ENCODE measurements around the gene HIPK1. TPM values are rescaled to one million over a fixed set of nuclear protein-coding genes. Genes with fewer than 3 reads are reported as not detected.

The HIPK1 gene
- total and polyA plus RNA-seq, 2 experiments from 2014 or later = 8.7 to 31.6 TPM

DNA sequence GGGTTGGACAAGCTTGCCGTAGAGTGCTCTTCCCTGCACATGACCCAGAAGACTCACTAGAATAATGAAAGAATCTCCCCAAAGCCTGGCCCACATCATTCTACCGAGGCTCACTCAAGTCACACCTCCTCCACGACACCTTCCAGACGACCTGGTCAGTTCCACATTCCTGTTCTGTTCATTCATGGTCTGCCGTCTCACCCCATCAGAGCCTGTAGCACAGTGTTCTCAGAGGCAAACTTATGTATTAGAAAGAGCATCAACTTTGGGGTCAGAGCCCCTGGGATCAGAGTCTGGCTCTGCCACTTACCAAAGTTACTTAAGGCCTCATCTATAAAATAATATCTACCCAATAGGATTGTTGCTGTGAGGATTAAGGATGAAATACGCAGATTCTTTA is 57.7 kb downstream of the HIPK1 start:
- Histone ChIP-seq H3K9me2 (replicated peaks; ENCODE audit: insufficient read depth) (no peaks in the 10 kb centered on the region), H3K79me2 (peaks cover 10% of the 10 kb centered on the region), H4K20me1 (ENCODE audit: insufficient read depth, poor library complexity, severe bottlenecking) (no peaks in the 10 kb centered on the region), H3K4me1 (ENCODE audit: insufficient read depth) (peaks cover 31% of the 10 kb centered on the region), H3K27ac (no peak overlapping the region), H3K36me3 (replicated peaks; ENCODE audit: insufficient read depth, low read depth) (no peaks in the 10 kb centered on the region), H3K27me3 (no peaks in the 10 kb centered on the region), H2AFZ (no peak overlapping the region), H3K9me3 (ENCODE audit: low read depth) (no peaks in the 10 kb centered on the region), H3K4me2 (no peak overlapping the region), H3K4me3 (no peak overlapping the region)
- 86% methylated on average over 6 of the region's 6 CpGs for WGBS (ENCODE audit: low lambda C conversion rate, missing lambda C conversion rate)
- DNase-seq (ENCODE audit: low spot score) = no peak
- TF ChIP-seq CTCF (IDR thresholded peaks at IDR 0.05; ENCODE audit: poor library complexity) (no peak), EZH2 (IDR thresholded peaks at IDR 0.05; ENCODE audit: borderline replicate concordance) (no peak), EZH2phosphoT487 (IDR thresholded peaks at IDR 0.05; ENCODE audit: low read depth, severe bottlenecking, unreplicated experiment) (no peak)

DNA sequence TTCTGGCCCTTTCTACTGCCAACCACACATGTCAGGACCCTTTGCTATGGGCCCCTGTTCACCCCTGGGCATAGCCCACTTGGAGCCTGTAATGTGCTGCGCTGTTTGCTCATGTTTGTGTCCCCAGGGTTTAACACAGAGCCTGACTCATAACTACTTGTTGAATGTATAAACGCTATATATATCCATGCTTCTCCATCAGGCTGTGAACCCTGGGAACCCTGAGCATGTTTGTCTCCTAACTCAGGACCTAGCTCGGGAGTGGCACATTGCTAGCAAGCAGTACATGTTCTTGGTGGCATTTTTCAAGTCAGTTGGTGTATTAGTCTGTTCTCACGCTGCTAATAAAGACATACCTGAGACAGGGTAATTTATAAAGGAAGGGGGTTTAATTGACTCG is 58.1 kb downstream of the HIPK1 start:
- Histone ChIP-seq H3K4me2 (no peak overlapping the region), H3K9me2 (replicated peaks; ENCODE audit: insufficient read depth) (no peaks in the 10 kb centered on the region), H3K9me3 (ENCODE audit: low read depth) (no peaks in the 10 kb centered on the region), H3K27ac (no peak overlapping the region), H3K4me1 (ENCODE audit: insufficient read depth) (peaks cover 26% of the 10 kb centered on the region), H2AFZ (no peak overlapping the region), H3K4me3 (no peak overlapping the region), H3K27me3 (no peaks in the 10 kb centered on the region), H3K79me2 (peaks cover 9% of the 10 kb centered on the region), H3K36me3 (replicated peaks; ENCODE audit: insufficient read depth, low read depth) (no peaks in the 10 kb centered on the region), H4K20me1 (ENCODE audit: insufficient read depth, poor library complexity, severe bottlenecking) (no peaks in the 10 kb centered on the region)
- TF ChIP-seq EZH2 (IDR thresholded peaks at IDR 0.05; ENCODE audit: borderline replicate concordance) = no peak
- TF ChIP-seq EZH2phosphoT487 (IDR thresholded peaks at IDR 0.05; ENCODE audit: low read depth, severe bottlenecking, unreplicated experiment) = no peak
- 83% methylated on average over 5 of the region's 5 CpGs for WGBS (ENCODE audit: low lambda C conversion rate, missing lambda C conversion rate)
- DNase-seq (ENCODE audit: low spot score) = no peak

DNA sequence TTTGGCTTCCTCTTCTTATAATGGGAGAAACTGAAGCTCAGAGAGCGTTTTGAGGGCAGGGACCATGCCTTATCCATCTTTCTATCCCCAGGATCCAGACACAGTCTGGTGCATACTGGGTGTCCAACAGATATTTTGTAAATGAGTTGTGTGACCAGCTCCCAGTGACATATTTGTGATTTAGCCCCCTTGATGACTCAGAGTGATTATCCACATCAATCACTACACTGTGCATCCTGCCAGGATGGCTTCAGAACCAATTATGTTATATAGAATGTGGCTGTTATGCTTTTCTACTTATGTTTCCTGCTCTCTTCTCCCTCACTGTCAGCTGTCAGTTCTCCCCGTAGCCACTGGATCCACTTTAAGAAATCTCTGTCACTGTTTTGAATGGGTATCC is 61.4 kb downstream of the HIPK1 start:
- Histone ChIP-seq H3K4me2 (no peak overlapping the region), H4K20me1 (ENCODE audit: insufficient read depth, poor library complexity, severe bottlenecking) (no peaks in the 10 kb centered on the region), H3K36me3 (replicated peaks; ENCODE audit: insufficient read depth, low read depth) (no peaks in the 10 kb centered on the region), H3K27me3 (no peaks in the 10 kb centered on the region), H3K27ac (no peak overlapping the region), H3K4me3 (no peak overlapping the region), H2AFZ (no peak overlapping the region), H3K4me1 (ENCODE audit: insufficient read depth) (no peaks in the 10 kb centered on the region), H3K79me2 (no peaks in the 10 kb centered on the region), H3K9me3 (ENCODE audit: low read depth) (peaks cover 8% of the 10 kb centered on the region), H3K9me2 (replicated peaks; ENCODE audit: insufficient read depth) (no peaks in the 10 kb centered on the region)
- TF ChIP-seq CTCF (IDR thresholded peaks at IDR 0.05; ENCODE audit: poor library complexity) (no peak), EZH2phosphoT487 (IDR thresholded peaks at IDR 0.05; ENCODE audit: low read depth, severe bottlenecking, unreplicated experiment) (no peak), EZH2 (IDR thresholded peaks at IDR 0.05; ENCODE audit: borderline replicate concordance) (no peak)
- WGBS (ENCODE audit: low lambda C conversion rate, missing lambda C conversion rate) = 54% methylated on average over 2 of the region's 2 CpGs
- no peak for DNase-seq (ENCODE audit: low spot score)

- TF ChIP-seq EZH2phosphoT487 (IDR thresholded peaks at IDR 0.05; ENCODE audit: low read depth, severe bottlenecking, unreplicated experiment) (no peak), CTCF (IDR thresholded peaks at IDR 0.05; ENCODE audit: poor library complexity) (no peak), EZH2 (IDR thresholded peaks at IDR 0.05; ENCODE audit: borderline replicate concordance) (no peak)
- Histone ChIP-seq H4K20me1 (ENCODE audit: insufficient read depth, poor library complexity, severe bottlenecking) (no peaks in the 10 kb centered on the region), H2AFZ (no peak overlapping the region), H3K9me2 (replicated peaks; ENCODE audit: insufficient read depth) (no peaks in the 10 kb centered on the region), H3K9me3 (ENCODE audit: low read depth) (peaks cover 9% of the 10 kb centered on the region), H3K4me2 (no peak overlapping the region), H3K27ac (no peak overlapping the region), H3K36me3 (replicated peaks; ENCODE audit: insufficient read depth, low read depth) (no peaks in the 10 kb centered on the region), H3K27me3 (no peaks in the 10 kb centered on the region), H3K79me2 (no peaks in the 10 kb centered on the region), H3K4me1 (ENCODE audit: insufficient read depth) (no peaks in the 10 kb centered on the region), H3K4me3 (no peak overlapping the region)
- 79% methylated on average over 4 of the region's 4 CpGs for WGBS (ENCODE audit: low lambda C conversion rate, missing lambda C conversion rate)
- DNase-seq (ENCODE audit: low spot score) = no peak
Measured at GRCh38 chr1:113990961-113991360, 61.8 kb downstream of the HIPK1 start.

Data from hepatocyte (in vitro differentiated cells).